GF-D8 (cell line): Measurements from ENCODE around the gene CHRNA10.
A peak's percentile ranks its signal among the peaks of the same experiment; 100 is the strongest.

Experiments
- DNase-seq: peaks from one replicate; lab custom pipeline; 2025; lab: John Stamatoyannopoulos, UW

The CHRNA10 gene

GRCh38 chr11:3631331-3631730 lies 39.9 kb downstream of the CHRNA10 start:
- no peak for DNase-seq

GRCh38 chr11:3627291-3627690 lies 43.9 kb downstream of the CHRNA10 start:
- no peak for DNase-seq

GRCh38 chr11:3626250-3626960 lies 44.8 kb downstream of the CHRNA10 start:
- DNase-seq, result peak; percentile 80

GRCh38 chr11:3623767-3624458 lies 47.3 kb downstream of the CHRNA10 start:
- DNase-seq, result no peak

- DNase-seq, result peak; percentile 10
Observed at GRCh38 chr11:3623121-3623520, 48.1 kb downstream of the CHRNA10 start.

- DNase-seq, result no peak
Observed at GRCh38 chr11:3622521-3622920, 48.7 kb downstream of the CHRNA10 start.

- no peak for DNase-seq
Observed at GRCh38 chr11:3617990-3618389, 53.2 kb downstream of the CHRNA10 start.

GRCh38 chr11:3616721-3617460 lies 54.3 kb downstream of the CHRNA10 start:
- DNase-seq, result no peak

- DNase-seq, result no peak
Observed at GRCh38 chr11:3615998-3616397, 55.2 kb downstream of the CHRNA10 start.
